Epithelial cell of esophagus (primary cell): Measurements from ENCODE around the gene MCTP1.

Experiments used
- DNase-seq: peaks from one replicate; pipeline ENCODE4 v3.0.0; 2010; ENCODE audit warnings: low read depth
- H3K4me3 ChIP-seq: 2 replicates; pipeline ENCODE4 v1.5.1; 2011; ENCODE audit warnings: mild to moderate bottlenecking, low read length, control low read depth
- TF ChIP-seq, protein P1 (sequence below): IDR thresholded peaks from 2 replicates; pipeline ENCODE4 v1.5.1; 2011; ENCODE audit warnings: low read depth, mild to moderate bottlenecking, low read length, control low read depth, inconsistent platforms; ENCODE audit not compliant: insufficient read depth; ENCODE audit errors: missing control alignments

The MCTP1 gene

DNA sequence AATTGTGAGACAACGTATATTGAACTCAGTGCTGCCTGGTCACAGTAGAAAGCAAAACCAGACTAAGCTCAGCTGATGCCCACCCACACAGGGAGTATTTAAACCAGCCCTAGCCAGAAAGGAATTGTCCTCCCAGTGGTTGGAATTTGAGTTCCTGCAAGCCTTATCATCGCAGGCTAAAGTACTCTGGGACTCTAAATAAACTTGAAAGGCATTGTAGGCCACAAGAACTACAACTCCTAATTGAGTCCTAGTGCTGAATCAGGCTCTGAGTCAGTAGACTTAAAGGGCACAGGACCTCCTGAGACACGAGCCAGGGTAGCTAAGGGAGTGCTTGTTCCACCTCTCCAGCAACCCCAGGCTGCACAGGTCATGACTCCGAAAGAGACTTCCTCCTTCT is 171.4 kb downstream of the MCTP1 start:
- TF ChIP-seq, protein P1, sequence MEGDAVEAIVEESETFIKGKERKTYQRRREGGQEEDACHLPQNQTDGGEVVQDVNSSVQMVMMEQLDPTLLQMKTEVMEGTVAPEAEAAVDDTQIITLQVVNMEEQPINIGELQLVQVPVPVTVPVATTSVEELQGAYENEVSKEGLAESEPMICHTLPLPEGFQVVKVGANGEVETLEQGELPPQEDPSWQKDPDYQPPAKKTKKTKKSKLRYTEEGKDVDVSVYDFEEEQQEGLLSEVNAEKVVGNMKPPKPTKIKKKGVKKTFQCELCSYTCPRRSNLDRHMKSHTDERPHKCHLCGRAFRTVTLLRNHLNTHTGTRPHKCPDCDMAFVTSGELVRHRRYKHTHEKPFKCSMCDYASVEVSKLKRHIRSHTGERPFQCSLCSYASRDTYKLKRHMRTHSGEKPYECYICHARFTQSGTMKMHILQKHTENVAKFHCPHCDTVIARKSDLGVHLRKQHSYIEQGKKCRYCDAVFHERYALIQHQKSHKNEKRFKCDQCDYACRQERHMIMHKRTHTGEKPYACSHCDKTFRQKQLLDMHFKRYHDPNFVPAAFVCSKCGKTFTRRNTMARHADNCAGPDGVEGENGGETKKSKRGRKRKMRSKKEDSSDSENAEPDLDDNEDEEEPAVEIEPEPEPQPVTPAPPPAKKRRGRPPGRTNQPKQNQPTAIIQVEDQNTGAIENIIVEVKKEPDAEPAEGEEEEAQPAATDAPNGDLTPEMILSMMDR: no peak
- H3K4me3 ChIP-seq: no peak overlapping the region
- peak; percentile 7 for DNase-seq

DNA sequence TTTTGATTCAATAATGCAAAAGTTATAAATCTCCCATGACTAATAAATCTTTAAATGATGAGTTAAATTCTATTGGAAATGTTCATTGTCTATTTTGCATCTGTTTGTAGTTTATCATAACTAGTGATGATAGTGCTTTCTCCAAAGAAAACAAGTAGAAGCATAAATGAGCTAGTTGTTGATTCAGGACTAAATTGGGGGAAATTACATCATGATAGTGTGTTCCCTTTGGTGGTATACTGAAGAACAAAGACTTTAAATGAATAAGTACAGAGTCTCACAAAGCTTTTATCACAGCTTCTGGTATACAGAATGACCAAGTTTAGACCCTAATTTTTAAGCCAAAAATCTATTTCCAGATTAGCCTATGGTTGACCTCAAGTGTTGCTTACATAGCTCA is 173.8 kb downstream of the MCTP1 start:
- H3K4me3 ChIP-seq: no peak overlapping the region
- no peak for DNase-seq
- TF ChIP-seq, protein P1: no peak

DNA sequence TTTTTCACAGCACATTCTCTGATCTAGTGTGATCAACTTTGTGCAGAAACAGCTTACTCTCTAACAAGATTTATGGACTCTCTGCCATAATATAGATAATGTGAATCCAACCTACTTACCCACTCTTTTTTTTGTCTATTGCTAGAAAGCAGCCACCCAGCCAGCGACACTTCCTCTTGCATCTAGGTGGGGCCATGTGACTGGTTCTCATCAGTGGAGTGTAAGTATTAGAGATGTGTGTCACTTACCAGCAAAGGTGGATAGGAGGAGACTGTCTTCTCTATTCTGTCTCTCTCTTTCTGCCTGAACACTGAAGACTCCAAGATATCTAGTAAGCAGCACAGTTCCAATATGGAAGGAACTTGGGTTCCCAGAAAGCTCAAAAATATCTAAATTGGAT is 174.8 kb downstream of the MCTP1 start:
- TF ChIP-seq, protein P1: no peak
- no peak for DNase-seq
- no peak overlapping the region for H3K4me3 ChIP-seq

DNA sequence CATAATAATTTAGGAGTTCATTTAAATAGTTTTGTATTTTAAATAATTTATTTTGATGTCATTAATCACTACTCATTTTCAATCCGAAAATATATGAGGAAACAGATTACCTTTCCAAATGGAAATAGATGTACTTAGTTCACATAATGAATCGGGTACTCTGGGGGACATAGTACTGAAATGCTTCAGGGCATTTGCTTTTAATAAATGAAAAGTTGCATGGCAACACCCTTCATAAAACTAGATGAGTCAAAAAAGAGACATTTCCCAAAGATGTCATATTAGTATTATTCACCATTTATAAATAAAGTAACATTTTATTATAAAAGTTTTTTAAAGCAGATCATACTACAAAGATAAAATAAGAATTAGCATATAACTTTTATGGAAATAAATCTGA is 177.8 kb downstream of the MCTP1 start:
- DNase-seq: no peak
- TF ChIP-seq, protein P1: no peak
- H3K4me3 ChIP-seq: no peak overlapping the region

DNA sequence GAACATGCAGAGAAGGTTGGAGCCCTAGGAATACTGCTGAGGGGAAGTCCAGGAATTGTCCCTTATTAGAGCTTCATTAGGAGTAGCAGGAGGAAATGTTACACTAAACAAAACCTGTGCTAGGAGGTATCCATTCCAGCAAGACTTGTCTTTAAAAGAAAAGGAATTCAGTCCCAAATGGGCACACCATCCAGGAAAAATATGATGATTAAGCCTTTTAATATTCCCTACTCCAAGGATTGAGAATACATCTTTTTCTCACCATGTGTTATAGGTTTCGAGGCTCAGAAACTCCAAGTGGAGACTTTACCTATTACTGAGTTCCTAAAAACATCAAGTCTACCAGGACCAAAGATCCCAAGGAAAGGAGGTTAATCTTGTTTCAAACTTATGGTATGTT is 179.3 kb downstream of the MCTP1 start:
- H3K4me3 ChIP-seq: no peak overlapping the region
- TF ChIP-seq, protein P1: no peak
- DNase-seq: no peak

DNA sequence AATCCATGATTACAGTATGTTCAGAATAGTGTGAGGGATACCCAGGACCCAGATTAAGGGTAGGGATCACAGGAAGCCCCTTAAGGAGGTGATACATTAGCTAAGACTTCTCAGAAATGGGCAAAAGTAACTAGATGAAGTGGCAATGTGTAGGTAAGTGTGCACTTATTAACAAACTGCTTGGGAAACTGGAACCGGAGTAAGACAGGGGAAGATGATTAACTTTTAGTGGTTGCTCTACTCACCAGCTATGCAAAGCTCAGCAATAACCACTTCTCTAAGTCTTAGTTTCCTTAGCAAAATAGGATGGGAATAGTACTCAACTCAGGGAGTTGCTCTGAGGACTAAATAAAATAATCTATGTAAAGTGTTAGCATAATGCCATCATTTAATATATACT is 182.2 kb downstream of the MCTP1 start:
- TF ChIP-seq, protein P1: no peak
- no peak overlapping the region for H3K4me3 ChIP-seq
- DNase-seq: no peak

DNA sequence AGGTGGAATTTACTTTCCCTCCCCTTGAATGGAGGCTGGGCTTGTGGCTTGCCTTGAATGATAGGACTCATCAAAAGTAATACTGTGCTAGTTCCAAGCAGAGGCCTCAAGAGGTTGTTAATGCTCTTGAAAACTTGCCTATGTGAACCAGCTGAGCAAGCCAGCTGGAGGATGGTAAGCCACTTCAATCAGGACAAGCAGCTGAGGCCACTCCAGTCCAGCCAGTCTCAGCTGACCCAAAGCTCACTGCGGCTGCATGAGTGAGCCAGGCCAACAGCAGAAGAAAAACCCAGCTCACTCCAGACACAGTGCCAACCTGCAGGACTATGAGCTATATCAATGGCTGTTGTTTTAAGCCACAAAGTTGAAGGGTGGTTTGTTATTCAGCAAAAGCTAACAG is 182.8 kb downstream of the MCTP1 start:
- no peak overlapping the region for H3K4me3 ChIP-seq
- TF ChIP-seq, protein P1: no peak
- DNase-seq: no peak
